ENCODE results near the gene DAPK1.
"Not testable (repeated sequence)": the region's sequence is repeated elsewhere in the genome, so short reads cannot be mapped to it uniquely, and the experiment has no call there.

The DAPK1 gene

DNA sequence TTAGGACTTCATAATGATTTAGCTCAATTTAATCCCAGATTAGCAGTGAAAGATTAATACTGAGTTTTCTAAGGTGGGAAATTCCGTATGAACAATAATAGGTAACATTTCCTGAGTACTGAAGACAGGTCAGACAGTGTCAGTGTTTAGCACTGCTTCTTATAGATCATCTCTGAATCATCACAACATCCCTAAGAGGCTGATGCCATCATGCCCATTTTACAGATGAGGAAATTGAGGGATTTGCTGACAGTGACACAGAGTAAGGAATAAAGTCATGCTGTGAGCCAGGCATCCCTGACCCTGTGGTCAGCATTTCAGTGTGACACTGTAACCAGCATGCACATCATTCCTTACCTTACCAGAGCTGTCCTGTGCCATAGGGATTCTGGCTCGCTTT lies 44.5 kb downstream of the DAPK1 start:
- peaks cover 11% of the 10 kb centered on the region for H3K4me1 Mint-ChIP-seq
- peaks cover 18% of the 10 kb centered on the region for H3K36me3 Mint-ChIP-seq (ENCODE audit: low read depth)
- no peak overlapping the region for H3K27ac Mint-ChIP-seq
- no peaks in the 10 kb centered on the region for H3K27me3 Mint-ChIP-seq (ENCODE audit: low read depth)
- TF ChIP-seq, protein P1, sequence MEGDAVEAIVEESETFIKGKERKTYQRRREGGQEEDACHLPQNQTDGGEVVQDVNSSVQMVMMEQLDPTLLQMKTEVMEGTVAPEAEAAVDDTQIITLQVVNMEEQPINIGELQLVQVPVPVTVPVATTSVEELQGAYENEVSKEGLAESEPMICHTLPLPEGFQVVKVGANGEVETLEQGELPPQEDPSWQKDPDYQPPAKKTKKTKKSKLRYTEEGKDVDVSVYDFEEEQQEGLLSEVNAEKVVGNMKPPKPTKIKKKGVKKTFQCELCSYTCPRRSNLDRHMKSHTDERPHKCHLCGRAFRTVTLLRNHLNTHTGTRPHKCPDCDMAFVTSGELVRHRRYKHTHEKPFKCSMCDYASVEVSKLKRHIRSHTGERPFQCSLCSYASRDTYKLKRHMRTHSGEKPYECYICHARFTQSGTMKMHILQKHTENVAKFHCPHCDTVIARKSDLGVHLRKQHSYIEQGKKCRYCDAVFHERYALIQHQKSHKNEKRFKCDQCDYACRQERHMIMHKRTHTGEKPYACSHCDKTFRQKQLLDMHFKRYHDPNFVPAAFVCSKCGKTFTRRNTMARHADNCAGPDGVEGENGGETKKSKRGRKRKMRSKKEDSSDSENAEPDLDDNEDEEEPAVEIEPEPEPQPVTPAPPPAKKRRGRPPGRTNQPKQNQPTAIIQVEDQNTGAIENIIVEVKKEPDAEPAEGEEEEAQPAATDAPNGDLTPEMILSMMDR (IDR thresholded peaks at IDR 0.05; ENCODE audit: unreplicated experiment in 3 of 3) = no peak
- no peak overlapping the region for H3K4me3 Mint-ChIP-seq
- H3K9me3 Mint-ChIP-seq = no peaks in the 10 kb centered on the region

DNA sequence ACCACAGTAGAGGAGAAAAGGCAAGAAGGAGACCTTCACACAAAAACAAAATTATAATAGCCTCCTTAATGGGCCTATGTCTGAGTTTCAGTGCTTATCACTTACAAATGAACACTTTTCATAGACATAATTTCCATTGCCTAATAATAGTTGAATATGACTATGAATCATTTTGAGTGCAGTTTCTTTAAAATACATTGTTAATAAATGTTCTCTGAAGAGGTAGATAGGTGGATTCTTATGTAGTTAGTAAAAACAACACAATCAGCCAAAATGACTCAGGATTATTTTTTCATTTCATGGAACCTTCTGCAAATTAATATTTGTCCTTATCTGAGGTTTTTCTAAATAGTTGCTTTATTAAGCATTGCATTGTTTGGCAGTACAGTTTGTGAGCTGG lies 45.6 kb downstream of the DAPK1 start:
- H3K27ac Mint-ChIP-seq = no peak overlapping the region
- no peaks in the 10 kb centered on the region for H3K27me3 Mint-ChIP-seq (ENCODE audit: low read depth)
- H3K4me1 Mint-ChIP-seq = peaks cover 5% of the 10 kb centered on the region
- peaks cover 18% of the 10 kb centered on the region for H3K36me3 Mint-ChIP-seq (ENCODE audit: low read depth)
- TF ChIP-seq, protein P1 (IDR thresholded peaks at IDR 0.05; ENCODE audit: unreplicated experiment in 3 of 3) = no peak
- no peak overlapping the region for H3K4me3 Mint-ChIP-seq
- no peaks in the 10 kb centered on the region for H3K9me3 Mint-ChIP-seq

DNA sequence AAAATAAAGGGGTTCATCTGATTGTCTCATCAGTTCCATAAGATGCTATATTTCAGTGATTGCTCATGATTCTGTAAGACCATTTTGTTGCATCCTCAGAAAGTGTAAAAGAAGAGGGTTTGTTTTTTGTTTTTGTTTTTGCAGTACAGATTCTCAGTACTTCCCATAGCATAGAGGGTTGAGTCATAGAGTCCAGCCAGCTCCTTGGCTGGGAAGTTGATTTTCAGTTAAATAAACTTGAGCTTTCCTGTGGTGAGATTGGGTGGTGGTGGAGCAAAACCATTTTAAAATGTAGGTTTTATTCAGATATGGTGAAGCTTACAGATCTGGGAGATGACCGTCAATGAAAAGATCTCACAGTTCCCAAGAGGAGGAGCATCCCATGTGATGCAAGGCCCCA lies 48.2 kb downstream of the DAPK1 start:
- Mint-ChIP-seq H3K9me3 (no peaks in the 10 kb centered on the region), H3K4me1 (peaks cover 12% of the 10 kb centered on the region), H3K27me3 (ENCODE audit: low read depth) (no peaks in the 10 kb centered on the region), H3K36me3 (ENCODE audit: low read depth) (peaks cover 16% of the 10 kb centered on the region), H3K27ac (no peak overlapping the region), H3K4me3 (no peak overlapping the region)
- TF ChIP-seq, protein P1 (IDR thresholded peaks at IDR 0.05; ENCODE audit: unreplicated experiment in 3 of 3) = no peak

DNA sequence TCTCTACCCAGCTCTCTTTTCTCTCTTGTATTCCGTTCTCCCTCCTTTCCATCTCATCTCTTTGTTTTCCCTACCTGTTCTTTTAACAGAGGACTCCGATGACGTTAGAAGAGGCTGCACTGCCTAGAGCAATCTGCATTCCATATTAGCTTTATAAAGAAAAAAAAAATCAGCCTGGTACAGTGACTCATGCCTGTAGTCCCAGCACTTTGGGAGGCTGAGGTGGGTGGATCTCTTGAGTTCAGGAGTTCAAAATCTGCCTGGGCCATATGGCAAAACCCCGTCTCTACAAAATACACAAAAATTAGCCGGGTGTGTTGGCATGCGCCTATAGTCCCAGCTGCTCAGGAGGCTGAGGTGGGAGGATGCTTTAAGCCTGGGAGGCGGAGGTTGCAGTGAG lies 49.0 kb downstream of the DAPK1 start:
- H3K27ac Mint-ChIP-seq = no peak overlapping the region
- TF ChIP-seq, protein P1 (IDR thresholded peaks at IDR 0.05; ENCODE audit: unreplicated experiment in 3 of 3) = no peak
- H3K9me3 Mint-ChIP-seq = no peaks in the 10 kb centered on the region
- peaks cover 12% of the 10 kb centered on the region for H3K4me1 Mint-ChIP-seq
- H3K4me3 Mint-ChIP-seq = no peak overlapping the region
- peaks cover 15% of the 10 kb centered on the region for H3K36me3 Mint-ChIP-seq (ENCODE audit: low read depth)
- no peaks in the 10 kb centered on the region for H3K27me3 Mint-ChIP-seq (ENCODE audit: low read depth)

DNA sequence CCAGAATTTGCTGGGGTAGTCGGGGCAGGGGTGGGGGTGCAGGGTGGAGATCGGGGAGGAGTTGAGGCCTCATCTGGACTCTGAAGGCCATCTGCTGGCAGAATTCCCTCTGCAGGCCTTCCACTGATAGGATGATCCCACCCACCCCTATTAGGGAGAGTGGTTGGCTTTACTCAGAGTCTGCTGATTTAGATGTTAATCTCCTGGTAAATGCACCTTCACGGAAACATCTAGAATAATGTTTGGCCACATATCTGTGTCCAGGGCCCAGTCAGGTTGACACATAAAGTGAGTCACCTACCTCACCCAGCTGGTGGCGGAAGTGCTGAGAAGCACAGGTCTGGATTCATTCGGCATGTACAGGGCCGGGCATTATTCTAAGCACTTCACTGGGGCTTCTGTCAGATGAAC lies 50.0 kb downstream of the DAPK1 start:
- H3K9me3 Mint-ChIP-seq = no peaks in the 10 kb centered on the region
- H3K27me3 Mint-ChIP-seq (ENCODE audit: low read depth) = no peaks in the 10 kb centered on the region
- no peak overlapping the region for H3K27ac Mint-ChIP-seq
- no peak overlapping the region for H3K4me3 Mint-ChIP-seq
- H3K36me3 Mint-ChIP-seq (ENCODE audit: low read depth) = peaks cover 12% of the 10 kb centered on the region
- TF ChIP-seq, protein P1 (IDR thresholded peaks at IDR 0.05; ENCODE audit: unreplicated experiment in 3 of 3) = no peak
- peaks cover 12% of the 10 kb centered on the region for H3K4me1 Mint-ChIP-seq

DNA sequence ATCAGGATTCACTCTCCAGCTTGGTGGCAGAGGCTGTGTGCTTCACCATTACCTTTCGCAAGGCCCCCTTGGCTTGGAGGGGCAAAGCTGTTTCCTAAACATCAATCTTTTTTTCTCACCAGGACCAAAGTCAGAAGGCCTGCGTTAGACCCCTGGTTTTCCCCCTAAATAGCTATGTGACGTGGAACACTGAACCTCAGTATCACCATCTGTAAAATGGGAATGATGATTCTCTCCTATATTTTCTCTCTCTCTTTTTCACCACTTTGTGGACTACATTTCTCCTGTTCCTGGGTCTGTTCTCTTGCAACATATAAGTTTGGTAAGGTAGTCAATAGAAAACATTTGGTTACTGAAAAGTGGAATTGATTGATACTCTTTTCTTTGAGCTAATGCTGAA lies 50.5 kb downstream of the DAPK1 start:
- no peak overlapping the region for H3K4me3 Mint-ChIP-seq
- no peaks in the 10 kb centered on the region for H3K9me3 Mint-ChIP-seq
- H3K27ac Mint-ChIP-seq = no peak overlapping the region
- TF ChIP-seq, protein P1 (IDR thresholded peaks at IDR 0.05; ENCODE audit: unreplicated experiment in 3 of 3) = no peak
- H3K36me3 Mint-ChIP-seq (ENCODE audit: low read depth) = peaks cover 12% of the 10 kb centered on the region
- peaks cover 12% of the 10 kb centered on the region for H3K4me1 Mint-ChIP-seq
- no peaks in the 10 kb centered on the region for H3K27me3 Mint-ChIP-seq (ENCODE audit: low read depth)

DNA sequence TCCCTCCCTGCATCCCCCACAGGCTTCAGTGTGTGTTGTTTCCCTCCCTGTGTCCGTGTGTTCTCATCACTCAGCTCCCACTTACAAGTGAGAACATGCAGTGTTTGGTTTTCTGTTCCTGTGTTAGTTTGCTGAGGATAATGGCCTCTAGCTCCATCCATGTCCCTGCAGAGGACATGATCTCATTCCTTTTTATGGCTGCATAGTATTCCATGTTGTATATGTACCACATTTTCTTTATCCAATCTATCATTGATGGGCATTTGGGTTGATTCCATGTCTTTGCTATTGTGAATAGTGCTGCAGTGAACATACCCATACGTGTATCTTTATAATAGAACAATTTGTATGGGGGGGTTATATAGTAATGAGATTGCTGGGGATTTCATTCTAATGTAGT lies 51.4 kb downstream of the DAPK1 start:
- H3K27me3 Mint-ChIP-seq (ENCODE audit: low read depth); H3K4me3 Mint-ChIP-seq; H3K27ac Mint-ChIP-seq; H3K9me3 Mint-ChIP-seq: not testable (repeated sequence)
- peaks cover 15% of the 10 kb centered on the region for H3K4me1 Mint-ChIP-seq
- peaks cover 12% of the 10 kb centered on the region for H3K36me3 Mint-ChIP-seq (ENCODE audit: low read depth)
